GM23338 (cell line): Measurements from ENCODE around the gene FAM89A.

Source experiments
- CREB1 ChIP-seq: fragments of 250-450 bp; sonication (Bioruptor Pico); IDR thresholded peaks from 2 replicates; pipeline ENCODE4 v1.5.0; 2020; ENCODE audit warnings: low read depth, mild to moderate bottlenecking, moderate library complexity
- EZH2 ChIP-seq: fragments of 200-600 bp; sonication (generic); IDR thresholded peaks from one replicate; pipeline ENCODE4 v1.8.0; 2017; ENCODE audit warnings: antibody characterized with exemption, mild to moderate bottlenecking, low read depth; ENCODE audit not compliant: unreplicated experiment
- EZH2phosphoT487 ChIP-seq: fragments of 200-600 bp; sonication (generic); IDR thresholded peaks from one replicate; pipeline ENCODE4 v1.8.1; 2018; ENCODE audit warnings: antibody characterized with exemption; ENCODE audit not compliant: unreplicated experiment
- POLR2AphosphoS5 ChIP-seq: IDR thresholded peaks from 2 replicates; pipeline ENCODE4 v1.6.1; 2016; ENCODE audit warnings: antibody characterized with exemption, low read depth
- TF ChIP-seq, protein P1 (sequence below), 2 experiments: fragments of 200-600 bp in 1 of 2; sonication (generic) in 1 of 2; conservative IDR thresholded peaks; 2 replicates each; pipeline versions ENCODE4 v1.5.1 to v1.6.1; 2016 to 2017; ENCODE audit warnings: antibody characterized with exemption in 2 of 2, low read depth in 2 of 2, mild to moderate bottlenecking in 2 of 2, moderate library complexity in 1 of 2
- TF ChIP-seq, protein P2 (sequence below): IDR thresholded peaks from 2 replicates; pipeline ENCODE4 v1.6.1; 2016; ENCODE audit warnings: antibody characterized with exemption

DNA sequence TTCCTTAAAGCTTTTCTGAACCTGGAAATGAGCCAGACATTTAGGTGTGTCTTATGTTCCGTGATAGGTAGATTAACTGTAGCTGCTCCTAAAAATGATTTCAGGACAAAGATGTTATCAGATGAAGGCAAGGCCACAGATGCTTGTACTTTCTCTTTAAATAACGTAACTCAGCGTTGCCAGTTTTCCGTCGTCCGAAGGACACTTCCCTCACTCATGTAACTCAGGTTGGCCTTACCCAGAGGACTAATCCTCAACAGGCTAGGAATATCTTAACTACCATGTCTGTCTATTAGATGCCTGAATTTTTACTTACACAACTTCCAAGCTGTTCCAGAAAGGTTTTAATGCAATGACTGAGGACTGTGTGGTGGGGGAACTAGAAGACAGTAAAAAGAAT, 35.4 kb upstream of the FAM89A start:
- TF ChIP-seq, protein P1, sequence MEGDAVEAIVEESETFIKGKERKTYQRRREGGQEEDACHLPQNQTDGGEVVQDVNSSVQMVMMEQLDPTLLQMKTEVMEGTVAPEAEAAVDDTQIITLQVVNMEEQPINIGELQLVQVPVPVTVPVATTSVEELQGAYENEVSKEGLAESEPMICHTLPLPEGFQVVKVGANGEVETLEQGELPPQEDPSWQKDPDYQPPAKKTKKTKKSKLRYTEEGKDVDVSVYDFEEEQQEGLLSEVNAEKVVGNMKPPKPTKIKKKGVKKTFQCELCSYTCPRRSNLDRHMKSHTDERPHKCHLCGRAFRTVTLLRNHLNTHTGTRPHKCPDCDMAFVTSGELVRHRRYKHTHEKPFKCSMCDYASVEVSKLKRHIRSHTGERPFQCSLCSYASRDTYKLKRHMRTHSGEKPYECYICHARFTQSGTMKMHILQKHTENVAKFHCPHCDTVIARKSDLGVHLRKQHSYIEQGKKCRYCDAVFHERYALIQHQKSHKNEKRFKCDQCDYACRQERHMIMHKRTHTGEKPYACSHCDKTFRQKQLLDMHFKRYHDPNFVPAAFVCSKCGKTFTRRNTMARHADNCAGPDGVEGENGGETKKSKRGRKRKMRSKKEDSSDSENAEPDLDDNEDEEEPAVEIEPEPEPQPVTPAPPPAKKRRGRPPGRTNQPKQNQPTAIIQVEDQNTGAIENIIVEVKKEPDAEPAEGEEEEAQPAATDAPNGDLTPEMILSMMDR (conservative IDR thresholded peaks at IDR 0.05; ENCODE audit: low read depth in 2 of 2) = no peak
- TF ChIP-seq EZH2phosphoT487 (no peak), POLR2AphosphoS5 (no peak), CREB1 (CRISPR knock-in tag) (no peak), EZH2 (no peak)
- TF ChIP-seq, protein P2, sequence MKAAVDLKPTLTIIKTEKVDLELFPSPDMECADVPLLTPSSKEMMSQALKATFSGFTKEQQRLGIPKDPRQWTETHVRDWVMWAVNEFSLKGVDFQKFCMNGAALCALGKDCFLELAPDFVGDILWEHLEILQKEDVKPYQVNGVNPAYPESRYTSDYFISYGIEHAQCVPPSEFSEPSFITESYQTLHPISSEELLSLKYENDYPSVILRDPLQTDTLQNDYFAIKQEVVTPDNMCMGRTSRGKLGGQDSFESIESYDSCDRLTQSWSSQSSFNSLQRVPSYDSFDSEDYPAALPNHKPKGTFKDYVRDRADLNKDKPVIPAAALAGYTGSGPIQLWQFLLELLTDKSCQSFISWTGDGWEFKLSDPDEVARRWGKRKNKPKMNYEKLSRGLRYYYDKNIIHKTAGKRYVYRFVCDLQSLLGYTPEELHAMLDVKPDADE = no peak
